ENCODE measurements around the gene RGN. TPM values are rescaled to one million over a fixed set of nuclear protein-coding genes. Genes with fewer than 3 reads are reported as not detected.
A peak's percentile ranks its signal among the peaks of the same experiment; 100 is the strongest.

The RGN gene
- polyA plus RNA-seq (2012; ENCODE audit: low read depth, missing spikeins): not detected

GRCh38 chrX:47078129-47079043, at the start of gene RGN:
Gene RGN, plus strand, starts transcription at chrX:47078443. Its CDS starts 2,702 bp downstream, at chrX:47081145.
- DNase-seq (ENCODE audit: insufficient read length, low spot score) (no peak), FAIRE-seq (no peak)
- TF ChIP-seq TAF1 (IDR thresholded peaks at IDR 0.05; ENCODE audit: low read depth, low read length) (no peak), POLR2AphosphoS5 (IDR thresholded peaks at IDR 0.05; ENCODE audit: low read depth, low read length) (no peak), POU2F2 (IDR thresholded peaks at IDR 0.05; ENCODE audit: low read depth, low read length) (no peak), PAX5 (IDR thresholded peaks at IDR 0.05; ENCODE audit: insufficient read depth, low read length, severe bottlenecking) (no peak), SPI1 (IDR thresholded peaks at IDR 0.05; ENCODE audit: low read depth, low read length) (no peak)

GRCh38 chrX:47030339-47030738, 47.9 kb upstream of the RGN start:
- DNase-seq (ENCODE audit: insufficient read length, low spot score): no peak
- FAIRE-seq: peak; percentile 77
- no peak for TF ChIP-seq POLR2AphosphoS5 (IDR thresholded peaks at IDR 0.05; ENCODE audit: low read depth, low read length)
- no peak for TF ChIP-seq POLR2A (IDR thresholded peaks at IDR 0.05; ENCODE audit: low read depth, low read length)
- TF ChIP-seq POU2F2 (IDR thresholded peaks at IDR 0.05; ENCODE audit: low read depth, low read length): no peak
- TF ChIP-seq SPI1 (IDR thresholded peaks at IDR 0.05; ENCODE audit: low read depth, low read length): no peak
- no peak for TF ChIP-seq PAX5 (IDR thresholded peaks at IDR 0.05; ENCODE audit: insufficient read depth, low read length, severe bottlenecking)
- TF ChIP-seq TAF1 (IDR thresholded peaks at IDR 0.05; ENCODE audit: low read depth, low read length): no peak

GRCh38 chrX:47047989-47048388, 30.3 kb upstream of the RGN start:
- TF ChIP-seq SPI1 (IDR thresholded peaks at IDR 0.05; ENCODE audit: low read depth, low read length) (no peak), PAX5 (IDR thresholded peaks at IDR 0.05; ENCODE audit: insufficient read depth, low read length, severe bottlenecking) (no peak), TAF1 (IDR thresholded peaks at IDR 0.05; ENCODE audit: low read depth, low read length) (no peak), POLR2AphosphoS5 (IDR thresholded peaks at IDR 0.05; ENCODE audit: low read depth, low read length) (no peak), POU2F2 (IDR thresholded peaks at IDR 0.05; ENCODE audit: low read depth, low read length) (no peak), POLR2A (IDR thresholded peaks at IDR 0.05; ENCODE audit: low read depth, low read length) (no peak)
- DNase-seq (ENCODE audit: insufficient read length, low spot score) (no peak), FAIRE-seq (no peak)

- TF ChIP-seq PAX5 (IDR thresholded peaks at IDR 0.05; ENCODE audit: insufficient read depth, low read length, severe bottlenecking) (no peak), SPI1 (IDR thresholded peaks at IDR 0.05; ENCODE audit: low read depth, low read length) (no peak), POLR2AphosphoS5 (IDR thresholded peaks at IDR 0.05; ENCODE audit: low read depth, low read length) (no peak), POLR2A (IDR thresholded peaks at IDR 0.05; ENCODE audit: low read depth, low read length) (no peak), POU2F2 (IDR thresholded peaks at IDR 0.05; ENCODE audit: low read depth, low read length) (no peak), TAF1 (IDR thresholded peaks at IDR 0.05; ENCODE audit: low read depth, low read length) (no peak)
- DNase-seq (ENCODE audit: insufficient read length, low spot score) (no peak), FAIRE-seq (no peak)
These were observed 18.9 kb upstream of the RGN start for GRCh38 chrX:47059142-47059874.

GRCh38 chrX:47060708-47061107, 17.5 kb upstream of the RGN start:
- DNase-seq (ENCODE audit: insufficient read length, low spot score) (no peak), FAIRE-seq (no peak)
- TF ChIP-seq SPI1 (IDR thresholded peaks at IDR 0.05; ENCODE audit: low read depth, low read length) (no peak), POLR2A (IDR thresholded peaks at IDR 0.05; ENCODE audit: low read depth, low read length) (no peak), POLR2AphosphoS5 (IDR thresholded peaks at IDR 0.05; ENCODE audit: low read depth, low read length) (no peak), POU2F2 (IDR thresholded peaks at IDR 0.05; ENCODE audit: low read depth, low read length) (no peak), PAX5 (IDR thresholded peaks at IDR 0.05; ENCODE audit: insufficient read depth, low read length, severe bottlenecking) (no peak), TAF1 (IDR thresholded peaks at IDR 0.05; ENCODE audit: low read depth, low read length) (no peak)

GRCh38 chrX:47061238-47061919, 16.9 kb upstream of the RGN start:
- no peak for FAIRE-seq
- TF ChIP-seq TAF1 (IDR thresholded peaks at IDR 0.05; ENCODE audit: low read depth, low read length) (no peak), POU2F2 (IDR thresholded peaks at IDR 0.05; ENCODE audit: low read depth, low read length) (no peak), PAX5 (IDR thresholded peaks at IDR 0.05; ENCODE audit: insufficient read depth, low read length, severe bottlenecking) (no peak), POLR2A (IDR thresholded peaks at IDR 0.05; ENCODE audit: low read depth, low read length) (no peak), POLR2AphosphoS5 (IDR thresholded peaks at IDR 0.05; ENCODE audit: low read depth, low read length) (no peak), SPI1 (IDR thresholded peaks at IDR 0.05; ENCODE audit: low read depth, low read length) (no peak)

GRCh38 chrX:47063179-47063578, 15.1 kb upstream of the RGN start:
- no peak for TF ChIP-seq POLR2AphosphoS5 (IDR thresholded peaks at IDR 0.05; ENCODE audit: low read depth, low read length)
- TF ChIP-seq PAX5 (IDR thresholded peaks at IDR 0.05; ENCODE audit: insufficient read depth, low read length, severe bottlenecking): no peak
- TF ChIP-seq POLR2A (IDR thresholded peaks at IDR 0.05; ENCODE audit: low read depth, low read length): no peak
- TF ChIP-seq POU2F2 (IDR thresholded peaks at IDR 0.05; ENCODE audit: low read depth, low read length): no peak
- no peak for TF ChIP-seq TAF1 (IDR thresholded peaks at IDR 0.05; ENCODE audit: low read depth, low read length)
- no peak for TF ChIP-seq SPI1 (IDR thresholded peaks at IDR 0.05; ENCODE audit: low read depth, low read length)
- FAIRE-seq (no peak), DNase-seq (ENCODE audit: insufficient read length, low spot score) (no peak)

More at GRCh38 chrX:47061238-47061919, 16.9 kb upstream of the RGN start:
- no peak for DNase-seq (ENCODE audit: insufficient read length, low spot score)

GRCh38 chrX:47068214-47068613, 10.0 kb upstream of the RGN start:
- no peak for FAIRE-seq
- TF ChIP-seq TAF1 (IDR thresholded peaks at IDR 0.05; ENCODE audit: low read depth, low read length) (no peak), POLR2A (IDR thresholded peaks at IDR 0.05; ENCODE audit: low read depth, low read length) (no peak), PAX5 (IDR thresholded peaks at IDR 0.05; ENCODE audit: insufficient read depth, low read length, severe bottlenecking) (no peak), POU2F2 (IDR thresholded peaks at IDR 0.05; ENCODE audit: low read depth, low read length) (no peak), SPI1 (IDR thresholded peaks at IDR 0.05; ENCODE audit: low read depth, low read length) (no peak), POLR2AphosphoS5 (IDR thresholded peaks at IDR 0.05; ENCODE audit: low read depth, low read length) (no peak)
- no peak for DNase-seq (ENCODE audit: insufficient read length, low spot score)
